ENCODE measurements around the gene BLTP2.
A peak's percentile ranks its signal among the peaks of the same experiment; 100 is the strongest.
"Not testable (repeated sequence)": the region's sequence is repeated elsewhere in the genome, so short reads cannot be mapped to it uniquely, and the experiment has no call there.

Gene BLTP2

GRCh38 chr17:28618464-28618863 is 26.5 kb downstream of the BLTP2 start:
- no peak overlapping the region for H3K9ac ChIP-seq (ENCODE audit: low read depth, low read length)
- no peaks in the 10 kb centered on the region for H3K27me3 ChIP-seq (ENCODE audit: control insufficient read depth, insufficient read depth, low read length)
- no peaks in the 10 kb centered on the region for H3K4me1 ChIP-seq (ENCODE audit: control insufficient read depth, insufficient read depth, low read length)
- H3K36me3 ChIP-seq (ENCODE audit: control insufficient read depth, insufficient read depth, low read length), result peaks cover 100% of the 10 kb centered on the region
- no peak overlapping the region for H3K4me3 ChIP-seq (ENCODE audit: low read depth, low read length)
- H3K27ac ChIP-seq (ENCODE audit: low read depth, low read length), result no peak overlapping the region
- no peaks in the 10 kb centered on the region for H3K9me3 ChIP-seq (ENCODE audit: control insufficient read depth, insufficient read depth, low read length)

DNA sequence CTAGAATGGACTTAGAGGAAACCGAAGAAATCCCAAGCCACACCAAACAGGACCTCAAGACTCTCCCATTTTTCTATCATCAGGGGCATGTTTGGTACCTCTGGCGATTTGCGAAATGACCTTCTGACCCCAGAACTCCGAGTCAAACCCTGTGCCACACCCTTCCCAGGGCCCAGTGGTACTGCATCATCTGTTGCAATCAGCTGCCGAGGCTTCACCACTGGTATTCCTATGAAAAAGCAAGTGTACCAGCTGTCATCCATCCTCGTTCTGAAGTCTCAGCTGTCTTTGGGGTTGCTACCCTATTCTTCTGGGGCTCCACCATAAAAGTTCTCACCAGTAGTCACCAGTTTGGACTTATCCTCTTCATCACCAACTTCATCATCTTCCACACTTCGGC is 28.7 kb downstream of the BLTP2 start:
- H3K9ac ChIP-seq (ENCODE audit: low read depth, low read length), result no peak overlapping the region
- no peak overlapping the region for H3K4me3 ChIP-seq (ENCODE audit: low read depth, low read length)
- H3K27ac ChIP-seq (ENCODE audit: low read depth, low read length), result no peak overlapping the region
- no peaks in the 10 kb centered on the region for H3K27me3 ChIP-seq (ENCODE audit: control insufficient read depth, insufficient read depth, low read length)
- H3K4me1 ChIP-seq (ENCODE audit: control insufficient read depth, insufficient read depth, low read length), result no peaks in the 10 kb centered on the region
- H3K9me3 ChIP-seq (ENCODE audit: control insufficient read depth, insufficient read depth, low read length), result no peaks in the 10 kb centered on the region
- peaks cover 99% of the 10 kb centered on the region for H3K36me3 ChIP-seq (ENCODE audit: control insufficient read depth, insufficient read depth, low read length)

DNA sequence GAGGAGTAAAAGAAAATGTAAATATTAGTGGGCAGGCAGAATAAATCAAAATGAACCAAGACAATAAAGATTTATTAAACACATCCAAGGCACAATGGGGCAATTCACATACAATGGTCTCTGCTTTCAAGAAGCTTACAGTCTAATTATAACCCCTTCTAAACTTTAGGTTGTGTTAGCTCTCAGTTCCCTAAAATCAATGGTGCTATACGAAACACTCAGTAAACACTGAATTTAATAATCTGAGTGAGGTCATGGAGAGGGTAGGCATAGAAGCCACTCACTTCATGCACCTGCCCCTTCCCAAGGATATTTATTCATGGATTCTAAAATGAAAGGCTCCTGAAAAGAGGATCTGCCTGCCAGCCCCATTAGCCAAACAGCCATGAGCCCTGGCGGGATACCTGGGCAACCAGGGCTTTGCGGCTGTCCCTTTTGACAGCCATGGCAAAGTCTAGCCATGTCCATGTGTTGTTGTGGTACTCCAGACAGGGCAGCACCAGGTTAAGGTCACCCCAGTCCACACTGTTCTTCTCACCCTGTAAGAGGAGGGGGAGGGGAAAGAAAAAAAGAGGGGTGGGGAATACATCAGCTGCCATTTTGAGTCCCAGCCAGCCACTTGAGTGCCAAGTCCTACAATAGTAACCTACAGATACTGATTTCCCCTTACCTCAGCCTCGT is 29.6 kb downstream of the BLTP2 start:
- Histone ChIP-seq H3K36me3 (ENCODE audit: control insufficient read depth, insufficient read depth, low read length) (peaks cover 99% of the 10 kb centered on the region), H3K27ac (ENCODE audit: low read depth, low read length) (no peak overlapping the region), H3K4me1 (ENCODE audit: control insufficient read depth, insufficient read depth, low read length) (no peaks in the 10 kb centered on the region), H3K4me3 (ENCODE audit: low read depth, low read length) (no peak overlapping the region), H3K27me3 (ENCODE audit: control insufficient read depth, insufficient read depth, low read length) (no peaks in the 10 kb centered on the region), H3K9ac (ENCODE audit: low read depth, low read length) (no peak overlapping the region), H3K9me3 (ENCODE audit: control insufficient read depth, insufficient read depth, low read length) (no peaks in the 10 kb centered on the region)

DNA sequence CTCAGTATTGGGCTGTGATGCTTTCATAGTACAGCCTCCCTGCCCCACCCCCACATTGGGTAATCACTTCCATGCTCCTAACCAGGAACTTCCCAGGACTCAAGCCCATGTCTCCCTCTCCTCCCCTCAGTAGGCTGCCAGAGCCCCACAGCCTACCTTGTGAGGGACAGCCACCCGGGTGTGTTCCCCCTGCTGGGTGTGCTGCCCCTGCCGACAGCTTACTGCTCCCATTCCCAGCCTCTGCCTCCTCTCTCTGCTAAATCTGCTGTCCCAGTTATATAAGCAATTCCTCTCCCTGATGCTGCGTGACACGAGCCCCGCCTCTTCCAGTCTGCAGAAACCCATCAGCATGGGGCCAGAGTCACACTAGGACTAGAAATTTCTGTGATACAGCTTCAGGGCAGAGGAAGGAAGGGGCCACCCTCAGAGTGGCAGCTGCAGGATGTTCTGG is 31.0 kb downstream of the BLTP2 start, which contains the start of gene RSKR:
Gene RSKR (minus strand): TSS at position 255 of the 451 bp plus-strand sequence. CDS start 24 bp downstream, at position 231.
- Histone ChIP-seq H3K4me1 (ENCODE audit: control insufficient read depth, insufficient read depth, low read length) (no peaks in the 10 kb centered on the region), H3K36me3 (ENCODE audit: control insufficient read depth, insufficient read depth, low read length) (peaks cover 95% of the 10 kb centered on the region), H3K27ac (ENCODE audit: low read depth, low read length) (no peak within 1 kb of the TSS), H3K9ac (ENCODE audit: low read depth, low read length) (no peak within 1 kb of the TSS), H3K27me3 (ENCODE audit: control insufficient read depth, insufficient read depth, low read length) (no peaks in the 10 kb centered on the region), H3K4me3 (ENCODE audit: low read depth, low read length) (no peak within 1 kb of the TSS), H3K9me3 (ENCODE audit: control insufficient read depth, insufficient read depth, low read length) (no peaks in the 10 kb centered on the region)

GRCh38 chr17:28612936-28613872 is 31.8 kb downstream of the BLTP2 start:
- no peaks in the 10 kb centered on the region for H3K27me3 ChIP-seq (ENCODE audit: control insufficient read depth, insufficient read depth, low read length)
- H3K9me3 ChIP-seq (ENCODE audit: control insufficient read depth, insufficient read depth, low read length), result no peaks in the 10 kb centered on the region
- H3K4me1 ChIP-seq (ENCODE audit: control insufficient read depth, insufficient read depth, low read length), result no peaks in the 10 kb centered on the region
- H3K36me3 ChIP-seq (ENCODE audit: control insufficient read depth, insufficient read depth, low read length), result peaks cover 93% of the 10 kb centered on the region
- H3K27ac ChIP-seq (ENCODE audit: low read depth, low read length), result no peak overlapping the region
- no peak overlapping the region for H3K4me3 ChIP-seq (ENCODE audit: low read depth, low read length)
- no peak overlapping the region for H3K9ac ChIP-seq (ENCODE audit: low read depth, low read length)

DNA sequence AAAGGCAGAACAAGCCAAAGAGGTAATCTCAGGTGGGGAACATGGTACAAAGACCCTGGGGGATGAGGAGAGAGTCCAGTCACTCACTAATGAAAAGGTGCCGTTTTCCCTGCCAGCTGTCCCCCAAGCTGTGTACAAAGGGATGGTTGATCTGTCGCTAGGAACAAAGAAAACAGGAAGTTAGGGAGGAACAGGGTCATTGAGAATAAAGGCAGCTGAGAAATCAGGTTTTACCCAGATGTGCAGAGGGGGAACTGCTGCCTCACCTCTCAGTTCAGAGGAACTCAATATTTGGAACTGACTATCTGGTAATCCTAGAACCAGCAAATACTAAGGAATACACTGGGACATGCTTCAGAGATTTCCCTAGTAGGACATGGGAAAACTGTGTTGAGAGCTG is 32.4 kb downstream of the BLTP2 start:
- Histone ChIP-seq H3K9ac (ENCODE audit: low read depth, low read length) (no peak overlapping the region), H3K36me3 (ENCODE audit: control insufficient read depth, insufficient read depth, low read length) (peaks cover 94% of the 10 kb centered on the region)

GRCh38 chr17:28610376-28610775 is 34.6 kb downstream of the BLTP2 start:
- Histone ChIP-seq H3K4me1 (ENCODE audit: control insufficient read depth, insufficient read depth, low read length) (no peaks in the 10 kb centered on the region), H3K9ac (ENCODE audit: low read depth, low read length) (no peak overlapping the region), H3K36me3 (ENCODE audit: control insufficient read depth, insufficient read depth, low read length) (peaks cover 85% of the 10 kb centered on the region), H3K4me3 (ENCODE audit: low read depth, low read length) (no peak overlapping the region), H3K9me3 (ENCODE audit: control insufficient read depth, insufficient read depth, low read length) (no peaks in the 10 kb centered on the region), H3K27ac (ENCODE audit: low read depth, low read length) (no peak overlapping the region), H3K27me3 (ENCODE audit: control insufficient read depth, insufficient read depth, low read length) (no peaks in the 10 kb centered on the region)

More for the DNA sequence above, 32.4 kb downstream of the BLTP2 start:
- no peaks in the 10 kb centered on the region for H3K9me3 ChIP-seq (ENCODE audit: control insufficient read depth, insufficient read depth, low read length)
- H3K27me3 ChIP-seq (ENCODE audit: control insufficient read depth, insufficient read depth, low read length), result no peaks in the 10 kb centered on the region
- no peak overlapping the region for H3K4me3 ChIP-seq (ENCODE audit: low read depth, low read length)
- H3K4me1 ChIP-seq (ENCODE audit: control insufficient read depth, insufficient read depth, low read length), result no peaks in the 10 kb centered on the region
- H3K27ac ChIP-seq (ENCODE audit: low read depth, low read length), result no peak overlapping the region

GRCh38 chr17:28604031-28604430 is 40.9 kb downstream of the BLTP2 start:
- H3K27me3 ChIP-seq (ENCODE audit: control insufficient read depth, insufficient read depth, low read length); H3K27ac ChIP-seq (ENCODE audit: low read depth, low read length); H3K9ac ChIP-seq (ENCODE audit: low read depth, low read length); H3K4me3 ChIP-seq (ENCODE audit: low read depth, low read length); H3K4me1 ChIP-seq (ENCODE audit: control insufficient read depth, insufficient read depth, low read length); H3K9me3 ChIP-seq (ENCODE audit: control insufficient read depth, insufficient read depth, low read length): not testable (repeated sequence)
- peaks cover 26% of the 10 kb centered on the region for H3K36me3 ChIP-seq (ENCODE audit: control insufficient read depth, insufficient read depth, low read length)

- Histone ChIP-seq H3K27me3 (ENCODE audit: control insufficient read depth, insufficient read depth, low read length) (no peaks in the 10 kb centered on the region), H3K9ac (ENCODE audit: low read depth, low read length) (peak overlapping the region; percentile 27; the same call in 1 of the 2 replicates), H3K27ac (ENCODE audit: low read depth, low read length) (peak overlapping the region; percentile 92), H3K4me1 (ENCODE audit: control insufficient read depth, insufficient read depth, low read length) (peaks cover 12% of the 10 kb centered on the region; the same call in 1 of the 2 replicates), H3K9me3 (ENCODE audit: control insufficient read depth, insufficient read depth, low read length) (no peaks in the 10 kb centered on the region), H3K36me3 (ENCODE audit: control insufficient read depth, insufficient read depth, low read length) (peaks cover 19% of the 10 kb centered on the region), H3K4me3 (ENCODE audit: low read depth, low read length) (peak overlapping the region; percentile 93)
Measured at GRCh38 chr17:28599311-28600184, 45.4 kb downstream of the BLTP2 start.

GRCh38 chr17:28598799-28599310 is 46.1 kb downstream of the BLTP2 start, which contains the start of gene SPAG5:
Gene SPAG5 (minus strand): TSS chr17:28599025. CDS start chr17:28598946, 79 bp downstream.
- Histone ChIP-seq H3K4me1 (ENCODE audit: control insufficient read depth, insufficient read depth, low read length) (peaks cover 12% of the 10 kb centered on the region; the same call in 1 of the 2 replicates), H3K9ac (ENCODE audit: low read depth, low read length) (peak within 1 kb of the TSS; percentile 95), H3K9me3 (ENCODE audit: control insufficient read depth, insufficient read depth, low read length) (no peaks in the 10 kb centered on the region), H3K27ac (ENCODE audit: low read depth, low read length) (peak within 1 kb of the TSS; percentile 92), H3K36me3 (ENCODE audit: control insufficient read depth, insufficient read depth, low read length) (peaks cover 24% of the 10 kb centered on the region), H3K4me3 (ENCODE audit: low read depth, low read length) (peak within 1 kb of the TSS; percentile 93), H3K27me3 (ENCODE audit: control insufficient read depth, insufficient read depth, low read length) (no peaks in the 10 kb centered on the region)

All from HUES48 (cell line).